T-helper 17 cell (primary cell): Measurements from ENCODE around the gene MINDY2. TPM values are rescaled to one million over a fixed set of nuclear protein-coding genes. Genes with fewer than 3 reads are reported as not detected.
A peak's percentile ranks its signal among the peaks of the same experiment; 100 is the strongest.
"Not testable (repeated sequence)": the region's sequence is repeated elsewhere in the genome, so short reads cannot be mapped to it uniquely, and the experiment has no call there.

ENCODE experiments used
- ATAC-seq: fragments of 150-1000 bp; cut with Tn5 transposase; 2 replicates; pipeline ENCODE4 v1.10.0; 2021; ENCODE audit warnings: mild to moderate bottlenecking, moderate library complexity
- DNase-seq, 3 donors: peaks; one replicate each; pipeline versions ENCODE4 v3.0.0 to v3.0.0-alpha.2; 2020 to 2021
- H3K9me3 ChIP-seq: one replicate; pipeline ENCODE4 v1.7.0; 2013; ENCODE audit warnings: low read length, mild to moderate bottlenecking; ENCODE audit not compliant: control insufficient read depth, poor library complexity, severe bottlenecking
- H3K27ac Mint-ChIP-seq: one replicate; pipeline ENCODE4 v1.8.0; 2022; ENCODE audit warnings: mild to moderate bottlenecking, moderate library complexity, mixed read lengths
- H3K27me3 Mint-ChIP-seq: one replicate; pipeline ENCODE4 v1.8.0; 2022; ENCODE audit warnings: mixed read lengths
- H3K36me3 Mint-ChIP-seq: one replicate; pipeline ENCODE4 v1.8.0; 2022; ENCODE audit warnings: low read depth, mixed read lengths
- H3K4me1 Mint-ChIP-seq: one replicate; pipeline ENCODE4 v1.8.0; 2022; ENCODE audit warnings: mild to moderate bottlenecking, mixed read lengths
- H3K4me3 Mint-ChIP-seq: one replicate; pipeline ENCODE4 v1.8.0; 2022; ENCODE audit warnings: mild to moderate bottlenecking, moderate library complexity, mixed read lengths
- total RNA-seq, 4 donors: library from RNA in 2 of 4; stranded (reverse) in 2 of 4; gene quantifications; one replicate each; pipeline ENCODE4 v1.2.3 and lab custom pipeline; 2022 to 2026

The MINDY2 gene
- total RNA-seq, 2 donors from 2014 or later = 13.3 to 17.9 TPM

GRCh38 chr15:58797505-58797904 lies 26.4 kb downstream of the MINDY2 start:
- Mint-ChIP-seq H3K4me1 (peaks cover 30% of the 10 kb centered on the region), H3K4me3 (no peak overlapping the region), H3K27ac (no peak overlapping the region), H3K27me3 (no peaks in the 10 kb centered on the region), H3K36me3 (peaks cover 3% of the 10 kb centered on the region)
- no peak for DNase-seq
- no peak for ATAC-seq
- no peaks in the 10 kb centered on the region for H3K9me3 ChIP-seq

GRCh38 chr15:58805095-58805494 lies 34.0 kb downstream of the MINDY2 start:
- Mint-ChIP-seq H3K4me1 (peaks cover 5% of the 10 kb centered on the region), H3K4me3 (no peak overlapping the region), H3K27me3 (no peaks in the 10 kb centered on the region), H3K27ac (no peak overlapping the region), H3K36me3 (peaks cover 2% of the 10 kb centered on the region)
- H3K9me3 ChIP-seq = no peaks in the 10 kb centered on the region
- DNase-seq (no peak), ATAC-seq (no peak)

- DNase-seq, H3K9me3 ChIP-seq, H3K4me1 Mint-ChIP-seq, H3K27ac Mint-ChIP-seq, H3K36me3 Mint-ChIP-seq, H3K27me3 Mint-ChIP-seq, ATAC-seq, H3K4me3 Mint-ChIP-seq: not testable (repeated sequence)
Observed at GRCh38 chr15:58823267-58823666, 52.2 kb downstream of the MINDY2 start.

- Mint-ChIP-seq H3K27me3 (no peaks in the 10 kb centered on the region), H3K4me3 (no peak overlapping the region), H3K27ac (no peak overlapping the region), H3K4me1 (peaks cover 7% of the 10 kb centered on the region), H3K36me3 (peaks cover 12% of the 10 kb centered on the region)
- no peak for ATAC-seq
- DNase-seq = no peak
- H3K9me3 ChIP-seq = no peaks in the 10 kb centered on the region
Observed at GRCh38 chr15:58830556-58830955, 59.5 kb downstream of the MINDY2 start.

DNA sequence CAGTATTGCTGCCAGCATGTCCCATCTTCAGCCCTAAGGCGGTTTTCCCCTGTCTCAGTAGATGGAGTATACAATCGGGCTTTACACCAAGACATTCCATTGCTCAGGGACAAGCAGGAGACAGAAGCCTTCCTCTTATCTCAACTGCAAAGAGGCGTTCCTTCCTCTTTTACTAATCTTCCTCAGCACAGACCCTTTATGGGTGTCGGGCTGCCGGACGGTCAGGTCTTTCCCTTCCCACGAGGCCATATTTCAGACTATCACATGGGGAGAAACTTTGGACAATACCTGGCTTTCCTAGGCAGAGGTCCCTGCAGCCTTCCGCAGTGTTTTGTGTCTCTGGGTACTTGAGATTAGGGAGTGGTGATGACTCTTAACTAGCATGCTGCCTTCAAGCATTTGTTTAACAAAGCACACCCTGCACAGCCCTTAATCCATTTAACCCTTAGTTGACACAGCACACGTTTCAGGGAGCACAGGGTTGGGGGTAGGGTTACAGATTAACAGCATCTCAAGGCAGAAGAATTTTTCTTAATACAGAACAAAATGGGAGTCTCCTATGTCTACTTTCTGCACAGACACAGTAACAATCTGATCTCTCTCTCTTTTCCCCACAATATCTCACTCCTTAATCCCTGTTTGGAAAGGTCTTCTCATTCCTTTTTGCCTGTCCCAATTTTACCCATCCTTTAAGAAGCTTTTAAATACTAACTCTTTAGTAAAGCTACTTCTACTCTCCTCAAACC lies 62.8 kb downstream of the MINDY2 start:
- H3K27ac Mint-ChIP-seq, ATAC-seq, DNase-seq, H3K27me3 Mint-ChIP-seq, H3K9me3 ChIP-seq, H3K4me3 Mint-ChIP-seq, H3K4me1 Mint-ChIP-seq, H3K36me3 Mint-ChIP-seq: not testable (repeated sequence)

DNA sequence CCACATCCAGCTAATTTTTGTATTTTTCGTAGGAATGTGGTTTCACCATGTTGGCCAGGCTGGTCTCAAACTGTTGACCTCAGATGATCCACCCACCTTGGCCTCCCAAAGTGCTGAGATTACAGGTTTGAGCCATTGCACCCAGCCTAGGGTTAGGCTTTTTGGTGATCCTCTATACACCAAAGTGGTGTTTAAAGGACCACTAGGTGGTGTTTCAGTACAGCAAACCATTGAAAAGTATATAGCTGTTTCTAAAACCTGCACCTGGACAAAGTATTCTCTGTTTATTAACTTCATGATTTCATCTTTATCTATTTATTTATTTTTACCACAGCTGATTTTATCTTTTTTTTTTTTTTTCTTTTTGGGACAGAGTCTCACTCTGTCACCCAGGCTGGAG lies 68.4 kb downstream of the MINDY2 start:
- no peak overlapping the region for H3K27ac Mint-ChIP-seq
- no peak for ATAC-seq
- no peaks in the 10 kb centered on the region for H3K9me3 ChIP-seq
- no peaks in the 10 kb centered on the region for H3K36me3 Mint-ChIP-seq
- no peak for DNase-seq
- no peak overlapping the region for H3K4me3 Mint-ChIP-seq
- no peaks in the 10 kb centered on the region for H3K4me1 Mint-ChIP-seq
- no peaks in the 10 kb centered on the region for H3K27me3 Mint-ChIP-seq

DNA sequence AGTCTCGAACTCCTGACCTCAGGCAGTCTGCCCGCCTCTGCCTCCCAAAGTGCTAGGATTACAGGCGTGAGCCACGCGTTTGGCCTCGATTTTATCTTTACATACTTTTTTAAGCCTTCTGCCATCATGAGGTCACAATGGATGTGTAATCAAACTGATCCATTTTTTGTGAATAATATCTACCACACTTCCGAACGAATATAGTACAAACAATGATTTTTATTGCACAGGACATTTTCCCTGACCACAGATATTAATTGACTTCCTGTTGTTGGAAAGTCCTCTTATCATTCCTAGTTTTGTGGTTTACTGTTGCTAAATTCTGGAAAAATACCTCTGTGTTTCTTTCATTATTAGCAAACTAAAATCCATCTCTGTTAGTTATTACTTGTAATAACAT lies 68.9 kb downstream of the MINDY2 start:
- H3K9me3 ChIP-seq = no peaks in the 10 kb centered on the region
- Mint-ChIP-seq H3K27ac (no peak overlapping the region), H3K4me3 (no peak overlapping the region), H3K36me3 (no peaks in the 10 kb centered on the region), H3K4me1 (no peaks in the 10 kb centered on the region), H3K27me3 (no peaks in the 10 kb centered on the region)
- ATAC-seq = no peak
- no peak for DNase-seq

- H3K27ac Mint-ChIP-seq = no peak overlapping the region
- H3K36me3 Mint-ChIP-seq = peaks cover 7% of the 10 kb centered on the region
- H3K4me1 Mint-ChIP-seq = peaks cover 3% of the 10 kb centered on the region
- no peak overlapping the region for H3K4me3 Mint-ChIP-seq
- ATAC-seq (no peak), DNase-seq (no peak)
- H3K27me3 Mint-ChIP-seq = no peaks in the 10 kb centered on the region
- H3K9me3 ChIP-seq = no peaks in the 10 kb centered on the region
Observed at GRCh38 chr15:58842713-58843396, 71.8 kb downstream of the MINDY2 start.

DNA sequence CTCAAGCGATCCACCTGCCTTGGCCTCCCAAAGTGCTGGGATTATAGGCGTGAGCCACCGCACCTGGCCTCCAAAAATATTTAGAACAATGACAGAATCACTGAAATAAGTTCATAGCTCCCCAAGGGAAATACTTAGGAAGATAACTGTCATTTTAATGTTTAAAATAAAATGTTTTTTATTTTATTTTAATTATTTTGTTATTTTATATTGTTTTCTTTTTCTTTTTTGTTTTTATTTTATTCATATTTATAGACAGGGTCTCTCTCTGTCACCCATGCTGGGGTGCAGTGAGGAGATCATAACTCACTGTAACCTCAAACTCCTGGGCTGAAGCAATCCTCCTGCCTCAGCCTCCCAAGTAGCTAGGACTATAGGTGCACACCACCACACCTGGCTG lies 80.1 kb downstream of the MINDY2 start:
- not testable (repeated sequence) for H3K9me3 ChIP-seq, H3K4me1 Mint-ChIP-seq, H3K27ac Mint-ChIP-seq, DNase-seq, ATAC-seq, H3K27me3 Mint-ChIP-seq, H3K4me3 Mint-ChIP-seq
- H3K36me3 Mint-ChIP-seq = peaks cover 11% of the 10 kb centered on the region

DNA sequence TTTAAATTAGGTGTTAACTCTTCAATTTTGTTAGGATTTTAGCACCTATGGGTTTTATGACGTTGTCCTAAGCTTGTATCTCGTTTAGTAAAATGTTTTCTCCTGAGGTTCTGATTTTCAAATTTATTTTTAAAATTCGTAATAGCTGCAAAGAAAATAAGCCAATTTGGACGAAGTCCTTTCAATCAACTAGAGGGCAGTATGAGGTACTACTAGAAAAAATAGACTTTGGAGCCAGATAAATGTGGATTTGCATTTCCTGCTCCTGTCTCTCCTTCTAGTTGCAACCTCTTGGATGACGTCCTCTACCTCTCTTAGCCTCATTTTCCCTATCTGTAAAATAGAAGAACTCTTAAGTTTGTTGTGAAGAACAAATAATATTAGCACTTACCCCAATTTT lies 81.2 kb downstream of the MINDY2 start:
- no peak overlapping the region for H3K27ac Mint-ChIP-seq
- ATAC-seq = no peak
- H3K36me3 Mint-ChIP-seq = peaks cover 11% of the 10 kb centered on the region
- no peak overlapping the region for H3K4me3 Mint-ChIP-seq
- H3K4me1 Mint-ChIP-seq = no peaks in the 10 kb centered on the region
- DNase-seq = no peak
- no peaks in the 10 kb centered on the region for H3K9me3 ChIP-seq
- no peaks in the 10 kb centered on the region for H3K27me3 Mint-ChIP-seq

GRCh38 chr15:58854593-58854992 lies 83.5 kb downstream of the MINDY2 start:
- DNase-seq = no peak
- no peaks in the 10 kb centered on the region for H3K9me3 ChIP-seq
- Mint-ChIP-seq H3K27ac (no peak overlapping the region), H3K4me3 (no peak overlapping the region), H3K27me3 (no peaks in the 10 kb centered on the region), H3K36me3 (peaks cover 5% of the 10 kb centered on the region), H3K4me1 (no peaks in the 10 kb centered on the region)
- no peak for ATAC-seq

- H3K4me1 Mint-ChIP-seq = no peaks in the 10 kb centered on the region
- no peaks in the 10 kb centered on the region for H3K9me3 ChIP-seq
- H3K36me3 Mint-ChIP-seq = peaks cover 5% of the 10 kb centered on the region
- H3K27ac Mint-ChIP-seq = no peak overlapping the region
- H3K4me3 Mint-ChIP-seq = no peak overlapping the region
- ATAC-seq (no peak), DNase-seq (no peak)
- H3K27me3 Mint-ChIP-seq = no peaks in the 10 kb centered on the region
Observed at GRCh38 chr15:58856086-58856485, 85.0 kb downstream of the MINDY2 start.

GRCh38 chr15:58856621-58857020 lies 85.5 kb downstream of the MINDY2 start:
- H3K4me1 Mint-ChIP-seq, ATAC-seq, H3K9me3 ChIP-seq, H3K27me3 Mint-ChIP-seq, H3K4me3 Mint-ChIP-seq, H3K36me3 Mint-ChIP-seq, DNase-seq, H3K27ac Mint-ChIP-seq: not testable (repeated sequence)

DNA sequence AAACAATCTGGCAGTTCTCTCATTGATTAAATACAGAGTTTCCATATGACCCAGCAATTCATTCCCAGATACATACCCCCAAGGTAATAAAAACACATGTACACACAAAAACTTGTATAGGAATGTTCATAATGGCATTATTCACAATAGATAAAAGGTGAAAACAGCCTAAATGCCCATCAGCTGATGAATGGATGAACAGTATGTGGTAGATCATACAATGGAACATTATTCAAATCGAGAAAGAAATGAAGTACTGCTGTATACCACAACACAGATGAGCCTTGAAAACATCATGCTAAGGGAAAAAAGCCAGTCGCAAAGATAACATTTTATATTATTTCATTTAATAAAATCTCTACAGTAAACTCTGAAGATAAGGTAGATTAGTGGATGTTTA lies 91.2 kb downstream of the MINDY2 start:
- H3K27ac Mint-ChIP-seq = peak overlapping the region; percentile 39
- H3K36me3 Mint-ChIP-seq = peaks cover 2% of the 10 kb centered on the region
- peaks cover 15% of the 10 kb centered on the region for H3K4me1 Mint-ChIP-seq
- H3K27me3 Mint-ChIP-seq = peaks cover 8% of the 10 kb centered on the region
- ATAC-seq (no peak), DNase-seq (no peak)
- H3K9me3 ChIP-seq = no peaks in the 10 kb centered on the region
- H3K4me3 Mint-ChIP-seq = no peak overlapping the region
